Fibroblast of the aortic adventitia (primary cell): ENCODE data around the gene SNX13. TPM values are rescaled to one million over a fixed set of nuclear protein-coding genes. Genes with fewer than 3 reads are reported as not detected.
A peak's percentile ranks its signal among the peaks of the same experiment; 100 is the strongest.

Source experiments
- DNase-seq: peaks from one replicate; pipeline ENCODE4 v3.0.0-alpha.2; 2010; ENCODE audit warnings: low read depth
- H3K4me3 ChIP-seq: 2 replicates; pipeline ENCODE4 v1.5.1; 2011; ENCODE audit warnings: low read depth, mild to moderate bottlenecking, control low read depth, low read length, moderate library complexity
- total RNA-seq: library from RNA; depleted of rRNA; stranded (reverse); fragments of >200 nt; gene quantifications from 2 replicates; pipeline ENCODE4 v1.2.3, GENCODE V29; 2012; ENCODE audit warnings: low replicate concordance
- TF ChIP-seq, protein P1 (sequence below): IDR thresholded peaks from 2 replicates; pipeline ENCODE4 v1.5.1; 2011; ENCODE audit warnings: mild to moderate bottlenecking, low read length, control low read depth, inconsistent platforms; ENCODE audit not compliant: insufficient read depth

SNX13 gene
- total RNA-seq, 1 donor: 52.2 TPM

GRCh38 chr7:17939606-17940301 is 540 bp downstream of the SNX13 start:
- peak overlapping the region; percentile 98 for H3K4me3 ChIP-seq
- peak; percentile 23 for DNase-seq
- TF ChIP-seq, protein P1, sequence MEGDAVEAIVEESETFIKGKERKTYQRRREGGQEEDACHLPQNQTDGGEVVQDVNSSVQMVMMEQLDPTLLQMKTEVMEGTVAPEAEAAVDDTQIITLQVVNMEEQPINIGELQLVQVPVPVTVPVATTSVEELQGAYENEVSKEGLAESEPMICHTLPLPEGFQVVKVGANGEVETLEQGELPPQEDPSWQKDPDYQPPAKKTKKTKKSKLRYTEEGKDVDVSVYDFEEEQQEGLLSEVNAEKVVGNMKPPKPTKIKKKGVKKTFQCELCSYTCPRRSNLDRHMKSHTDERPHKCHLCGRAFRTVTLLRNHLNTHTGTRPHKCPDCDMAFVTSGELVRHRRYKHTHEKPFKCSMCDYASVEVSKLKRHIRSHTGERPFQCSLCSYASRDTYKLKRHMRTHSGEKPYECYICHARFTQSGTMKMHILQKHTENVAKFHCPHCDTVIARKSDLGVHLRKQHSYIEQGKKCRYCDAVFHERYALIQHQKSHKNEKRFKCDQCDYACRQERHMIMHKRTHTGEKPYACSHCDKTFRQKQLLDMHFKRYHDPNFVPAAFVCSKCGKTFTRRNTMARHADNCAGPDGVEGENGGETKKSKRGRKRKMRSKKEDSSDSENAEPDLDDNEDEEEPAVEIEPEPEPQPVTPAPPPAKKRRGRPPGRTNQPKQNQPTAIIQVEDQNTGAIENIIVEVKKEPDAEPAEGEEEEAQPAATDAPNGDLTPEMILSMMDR: no peak

GRCh38 chr7:17939211-17939605 is 1.1 kb downstream of the SNX13 start:
- peak overlapping the region; percentile 98 for H3K4me3 ChIP-seq
- TF ChIP-seq, protein P1: no peak
- DNase-seq: peak; percentile 44

- no peak for DNase-seq
- H3K4me3 ChIP-seq: peak overlapping the region; percentile 98
Measured at GRCh38 chr7:17937506-17938120, 2.7 kb downstream of the SNX13 start.

GRCh38 chr7:17936321-17936720 is 4.0 kb downstream of the SNX13 start:
- DNase-seq: no peak
- TF ChIP-seq, protein P1: no peak

More at GRCh38 chr7:17937506-17938120, 2.7 kb downstream of the SNX13 start:
- TF ChIP-seq, protein P1: no peak

GRCh38 chr7:17934612-17935240 is 5.6 kb downstream of the SNX13 start:
- no peak overlapping the region for H3K4me3 ChIP-seq
- no peak for DNase-seq
- TF ChIP-seq, protein P1: no peak

More at GRCh38 chr7:17936321-17936720, 4.0 kb downstream of the SNX13 start:
- H3K4me3 ChIP-seq: no peak overlapping the region

- TF ChIP-seq, protein P1: no peak
- H3K4me3 ChIP-seq: no peak overlapping the region
- DNase-seq: no peak
Measured at GRCh38 chr7:17934094-17934493, 6.2 kb downstream of the SNX13 start.
